Fibroblast of mammary gland (primary cell): ENCODE results near the gene SLX4IP.
"Not testable (repeated sequence)": the region's sequence is repeated elsewhere in the genome, so short reads cannot be mapped to it uniquely, and the experiment has no call there.

Source experiments
- DNase-seq: peaks from one replicate; pipeline ENCODE4 v3.0.0-alpha.2; 2010; ENCODE audit warnings: low read depth
- H3K4me3 ChIP-seq: 2 replicates; pipeline ENCODE4 v1.5.1; 2011; ENCODE audit warnings: low read depth, mild to moderate bottlenecking, low read length, moderate library complexity; ENCODE audit not compliant: control insufficient read depth
- CTCF ChIP-seq: conservative IDR thresholded peaks from 2 replicates; pipeline ENCODE4 v1.5.1; 2011; ENCODE audit warnings: low read depth, low read length, inconsistent platforms; ENCODE audit not compliant: control insufficient read depth, insufficient read depth

Gene SLX4IP

GRCh38 chr20:10610251-10610650, 175.1 kb downstream of the SLX4IP start:
- DNase-seq, result no peak
- H3K4me3 ChIP-seq, result no peak overlapping the region
- no peak for TF ChIP-seq CTCF

- DNase-seq, result peak; percentile 73
- TF ChIP-seq CTCF, result peak; percentile 62
- no peak overlapping the region for H3K4me3 ChIP-seq
Measured at GRCh38 chr20:10611357-10611756, 176.3 kb downstream of the SLX4IP start.

GRCh38 chr20:10613426-10613825, 178.3 kb downstream of the SLX4IP start:
- DNase-seq, H3K4me3 ChIP-seq: not testable (repeated sequence)

GRCh38 chr20:10613911-10614310, 178.8 kb downstream of the SLX4IP start:
- TF ChIP-seq CTCF, result no peak
- no peak overlapping the region for H3K4me3 ChIP-seq
- DNase-seq, result no peak

- no peak for TF ChIP-seq CTCF
- no peak overlapping the region for H3K4me3 ChIP-seq
- DNase-seq, result no peak
Measured at GRCh38 chr20:10616212-10616611, 181.1 kb downstream of the SLX4IP start.

- DNase-seq, H3K4me3 ChIP-seq: not testable (repeated sequence)
Measured at GRCh38 chr20:10617549-10618133, 182.5 kb downstream of the SLX4IP start.

- no peak for TF ChIP-seq CTCF
- DNase-seq, result peak; percentile 78
- H3K4me3 ChIP-seq, result no peak overlapping the region
Measured at GRCh38 chr20:10618611-10619245, 183.6 kb downstream of the SLX4IP start.

GRCh38 chr20:10619427-10619826, 184.3 kb downstream of the SLX4IP start:
- DNase-seq, result peak; percentile 97
- TF ChIP-seq CTCF, result no peak
- H3K4me3 ChIP-seq, result no peak overlapping the region
